BLaER1 treated with 17β-estradiol and CSF1 and Interleukin-3, amounts not matched to agents 10 nM and 100 nM (cell line): ENCODE data around the gene AZGP1.
"Not testable (repeated sequence)": the region's sequence is repeated elsewhere in the genome, so short reads cannot be mapped to it uniquely, and the experiment has no call there.

Source experiments
- H3K27ac ChIP-seq, 11 experiments: shearing (Covaris generic); formaldehyde crosslinking; 2 replicates each; pipeline ENCODE4 v1.8.1; 2022
- H3K27me3 ChIP-seq, 11 experiments: shearing (Covaris generic); formaldehyde crosslinking; 2 replicates each; pipeline ENCODE4 v1.8.1; 2022
- H3K36me3 ChIP-seq, 11 experiments: shearing (Covaris generic); formaldehyde crosslinking; 2 replicates each; pipeline ENCODE4 v1.8.1; 2022
- H3K4me1 ChIP-seq, 10 experiments: shearing (Covaris generic); formaldehyde crosslinking; 2 replicates each; pipeline ENCODE4 v1.8.1; 2022
- H3K4me2 ChIP-seq, 11 experiments: shearing (Covaris generic); formaldehyde crosslinking; 2 replicates each; pipeline ENCODE4 v1.8.1; 2022
- H3K4me3 ChIP-seq, 10 experiments: shearing (Covaris generic); formaldehyde crosslinking; 2 replicates each; pipeline ENCODE4 v1.8.1; 2022
- H3K9ac ChIP-seq, 11 experiments: shearing (Covaris generic); formaldehyde crosslinking; 2 replicates each; pipeline ENCODE4 v1.8.1; 2022
- H3K9me3 ChIP-seq, 11 experiments: shearing (Covaris generic); formaldehyde crosslinking; replicated peaks in 1 of 11; 2 replicates each; pipeline ENCODE4 v1.8.1; 2022
- H4K20me1 ChIP-seq, 11 experiments: shearing (Covaris generic); formaldehyde crosslinking; 2 replicates each; pipeline ENCODE4 v1.8.1; 2022
- Cebpa-rat ChIP-seq, 11 experiments: shearing (Covaris generic); IDR thresholded peaks; 2 replicates each; pipeline ENCODE4 v1.8.1; 2022

AZGP1 gene

GRCh38 chr7:99990460-99990852 lies 14.6 kb upstream of the AZGP1 start:
- H3K4me2 ChIP-seq = peak overlapping the region in 10 of 11 experiments; percentile 12 to 71 (median 34); a peak in 12 of 22 replicates
- no peak overlapping the region for H3K27ac ChIP-seq
- no peaks in the 10 kb centered on the region for H3K9me3 ChIP-seq
- peaks cover 0 to 11% (median 5%) of the 10 kb centered on the region in 10 experiments; a peak in 9 of 20 replicates for H3K4me1 ChIP-seq
- no peaks in the 10 kb centered on the region for H3K36me3 ChIP-seq
- H3K9ac ChIP-seq = no peak overlapping the region; a peak in 1 of 22 replicates
- no peaks in the 10 kb centered on the region for H4K20me1 ChIP-seq
- H3K27me3 ChIP-seq = no peaks in the 10 kb centered on the region; a peak in 1 of 22 replicates
- H3K4me3 ChIP-seq = no peak overlapping the region
- TF ChIP-seq Cebpa-rat (IDR thresholded peaks at IDR 0.05) = no peak

- TF ChIP-seq Cebpa-rat (IDR thresholded peaks at IDR 0.05) = no peak
- peaks cover 0 to 11% (median 3%) of the 10 kb centered on the region in 10 experiments; a peak in 10 of 20 replicates for H3K4me1 ChIP-seq
- no peaks in the 10 kb centered on the region for H3K9me3 ChIP-seq
- H4K20me1 ChIP-seq = no peaks in the 10 kb centered on the region
- H3K36me3 ChIP-seq = no peaks in the 10 kb centered on the region
- no peak overlapping the region for H3K9ac ChIP-seq
- no peak overlapping the region for H3K4me3 ChIP-seq
- no peak overlapping the region for H3K4me2 ChIP-seq
- no peaks in the 10 kb centered on the region; a peak in 1 of 22 replicates for H3K27me3 ChIP-seq
- no peak overlapping the region for H3K27ac ChIP-seq
These were observed 12.0 kb upstream of the AZGP1 start for GRCh38 chr7:99987846-99988245.

- not testable (repeated sequence) for H3K36me3 ChIP-seq, H3K27me3 ChIP-seq, H4K20me1 ChIP-seq, H3K9ac ChIP-seq, H3K9me3 ChIP-seq, H3K4me3 ChIP-seq, H3K4me2 ChIP-seq, H3K27ac ChIP-seq
- H3K4me1 ChIP-seq = peaks cover 0 to 11% (median 1%) of the 10 kb centered on the region in 10 experiments; a peak in 6 of 20 replicates
These were observed 11.5 kb upstream of the AZGP1 start for GRCh38 chr7:99987306-99987705.

GRCh38 chr7:99984593-99984992 lies 8.8 kb upstream of the AZGP1 start:
- H4K20me1 ChIP-seq = no peaks in the 10 kb centered on the region
- H3K4me1 ChIP-seq = peaks cover 0 to 16% (median 3%) of the 10 kb centered on the region in 10 experiments; a peak in 6 of 20 replicates
- H3K9me3 ChIP-seq = peaks cover 0 to 4% (median 0%) of the 10 kb centered on the region in 11 experiments; a peak in 2 of 22 replicates
- no peaks in the 10 kb centered on the region for H3K36me3 ChIP-seq
- no peaks in the 10 kb centered on the region for H3K27me3 ChIP-seq
- no peak overlapping the region for H3K27ac ChIP-seq
- TF ChIP-seq Cebpa-rat (IDR thresholded peaks at IDR 0.05) = no peak
- H3K4me3 ChIP-seq = no peak overlapping the region
- H3K4me2 ChIP-seq = no peak overlapping the region
- no peak overlapping the region for H3K9ac ChIP-seq

- H3K36me3 ChIP-seq, H3K9me3 ChIP-seq, H3K4me2 ChIP-seq, H4K20me1 ChIP-seq, H3K4me3 ChIP-seq, H3K27ac ChIP-seq, H3K27me3 ChIP-seq, H3K9ac ChIP-seq: not testable (repeated sequence)
- peaks cover 0 to 16% (median 3%) of the 10 kb centered on the region in 10 experiments; a peak in 6 of 20 replicates for H3K4me1 ChIP-seq
These were observed 5.2 kb upstream of the AZGP1 start for GRCh38 chr7:99981066-99981465.

- not testable (repeated sequence) for H3K9me3 ChIP-seq, H3K4me3 ChIP-seq, H3K27me3 ChIP-seq, H3K27ac ChIP-seq, H3K9ac ChIP-seq, H4K20me1 ChIP-seq, H3K36me3 ChIP-seq
- Histone ChIP-seq H3K4me1 (peaks cover 0 to 16% (median 3%) of the 10 kb centered on the region in 10 experiments; a peak in 6 of 20 replicates), H3K4me2 (peak overlapping the region in 4 of 11 experiments; percentile 24 to 29 (median 28); a peak in 3 of 22 replicates)
These were observed 4.6 kb upstream of the AZGP1 start for GRCh38 chr7:99980448-99980872.

- not testable (repeated sequence) for H3K9me3 ChIP-seq, H3K9ac ChIP-seq, H3K27ac ChIP-seq, H4K20me1 ChIP-seq, H3K4me3 ChIP-seq, H3K36me3 ChIP-seq, H3K27me3 ChIP-seq
- Histone ChIP-seq H3K4me1 (peaks cover 0 to 16% (median 3%) of the 10 kb centered on the region in 10 experiments; a peak in 6 of 20 replicates), H3K4me2 (peak overlapping the region in 7 of 11 experiments; percentile 12 to 57 (median 25); a peak in 9 of 22 replicates)
These were observed 4.0 kb upstream of the AZGP1 start for GRCh38 chr7:99979814-99980225.

- Histone ChIP-seq H3K9ac (no peak overlapping the region), H3K27ac (no peak overlapping the region), H3K4me1 (peaks cover 0 to 10% (median 2%) of the 10 kb centered on the region in 10 experiments; a peak in 5 of 20 replicates), H3K9me3 (peaks cover 0 to 5% (median 0%) of the 10 kb centered on the region in 11 experiments; a peak in 1 of 22 replicates), H3K4me3 (no peak overlapping the region), H3K36me3 (no peaks in the 10 kb centered on the region), H4K20me1 (no peaks in the 10 kb centered on the region), H3K4me2 (no peak overlapping the region), H3K27me3 (no peaks in the 10 kb centered on the region)
- no peak for TF ChIP-seq Cebpa-rat (IDR thresholded peaks at IDR 0.05)
These were observed 795 bp upstream of the AZGP1 start for GRCh38 chr7:99976626-99977025.

- Histone ChIP-seq H3K27ac (no peak overlapping the region), H3K4me2 (no peak overlapping the region), H3K9ac (no peak overlapping the region)
These were observed 1.1 kb downstream of the AZGP1 start for GRCh38 chr7:99974681-99975080.

GRCh38 chr7:99973817-99974216 lies 2.0 kb downstream of the AZGP1 start:
- not testable (repeated sequence) for H3K27ac ChIP-seq, H3K36me3 ChIP-seq, H3K27me3 ChIP-seq, H3K4me2 ChIP-seq, H3K9ac ChIP-seq, H3K4me1 ChIP-seq, H3K9me3 ChIP-seq, H3K4me3 ChIP-seq, H4K20me1 ChIP-seq

More at GRCh38 chr7:99974681-99975080, 1.1 kb downstream of the AZGP1 start:
- H3K4me3 ChIP-seq = no peak overlapping the region
- H3K4me1 ChIP-seq = peaks cover 0 to 1% (median 0%) of the 10 kb centered on the region in 10 experiments; a peak in 1 of 20 replicates
- H3K27me3 ChIP-seq = no peaks in the 10 kb centered on the region
- peaks cover 0 to 5% (median 0%) of the 10 kb centered on the region in 11 experiments; a peak in 1 of 22 replicates for H3K9me3 ChIP-seq
- H3K36me3 ChIP-seq = no peaks in the 10 kb centered on the region
- TF ChIP-seq Cebpa-rat (IDR thresholded peaks at IDR 0.05) = no peak
- H4K20me1 ChIP-seq = no peaks in the 10 kb centered on the region
